Measurements from ENCODE around the gene USP54. TPM values are rescaled to one million over a fixed set of nuclear protein-coding genes. Genes with fewer than 3 reads are reported as not detected.

The USP54 gene
- total and polyA plus RNA-seq, 4 donors = 1.3 to 10.4 (median 6.3) TPM

DNA sequence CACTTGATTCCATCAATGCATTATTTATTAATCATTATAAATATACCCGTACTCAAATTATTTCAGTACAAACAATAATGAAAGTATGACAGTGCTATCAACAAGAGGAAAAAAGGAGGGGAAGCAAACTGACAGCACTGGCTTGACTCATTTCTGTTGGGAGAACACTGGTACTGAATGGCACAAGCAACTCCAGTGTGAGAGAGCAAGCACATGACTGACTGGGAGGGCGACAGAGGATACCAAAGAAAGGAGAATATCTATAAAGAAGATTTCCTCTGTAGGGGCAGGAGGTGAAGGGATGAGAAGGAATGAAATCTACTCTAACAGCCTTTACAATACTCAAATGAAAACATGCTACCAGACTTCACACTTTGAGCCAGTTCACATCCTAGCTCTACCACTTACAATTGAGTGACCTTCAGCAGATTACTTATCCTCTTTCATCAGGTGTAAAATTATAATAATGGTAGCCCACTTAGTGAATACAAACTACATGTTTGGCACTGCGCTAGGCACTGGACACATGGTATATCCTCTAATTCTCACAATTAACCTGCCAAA is 1.5 kb downstream of the USP54 start:
- no peak overlapping the region for H3K27ac ChIP-seq (ENCODE audit: low read depth in 1 of 2, low read length in 2 of 2)
- DNase-seq (ENCODE audit: low spot score) = no peak
- peaks cover 8 to 26% (median 23%) of the 10 kb centered on the region in 4 donors for H3K4me1 ChIP-seq (ENCODE audit: control insufficient read depth in 4 of 4, insufficient read depth in 4 of 4, low read length in 3 of 4)

More for the DNA sequence above, 1.5 kb downstream of the USP54 start:
- Histone ChIP-seq H3K9me3 (ENCODE audit: control insufficient read depth in 4 of 4, low read length in 3 of 4) (peaks cover 0 to 2% (median 0%) of the 10 kb centered on the region in 4 donors), H3K36me3 (ENCODE audit: control insufficient read depth in 4 of 4, insufficient read depth in 3 of 4, low read depth in 1 of 4, low read length in 3 of 4) (no peaks in the 10 kb centered on the region), H3K27me3 (ENCODE audit: control insufficient read depth in 4 of 4, insufficient read depth in 4 of 4, low read length in 3 of 4) (no peaks in the 10 kb centered on the region), H3K9ac (ENCODE audit: low read depth in 1 of 2, low read length in 2 of 2) (no peak overlapping the region), H3K4me3 (ENCODE audit: low read depth in 1 of 3, low read length in 3 of 3) (no peak overlapping the region)
- TF ChIP-seq HNF4G (IDR thresholded peaks at IDR 0.05) = no peak
- TF ChIP-seq HNF4A (conservative IDR thresholded peaks at IDR 0.05) = no peak
- TF ChIP-seq, protein P1, sequence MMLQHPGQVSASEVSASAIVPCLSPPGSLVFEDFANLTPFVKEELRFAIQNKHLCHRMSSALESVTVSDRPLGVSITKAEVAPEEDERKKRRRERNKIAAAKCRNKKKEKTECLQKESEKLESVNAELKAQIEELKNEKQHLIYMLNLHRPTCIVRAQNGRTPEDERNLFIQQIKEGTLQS (IDR thresholded peaks at IDR 0.05) = no peak
- TF ChIP-seq JUND (IDR thresholded peaks at IDR 0.05) = no peak
- TF ChIP-seq, protein P2, sequence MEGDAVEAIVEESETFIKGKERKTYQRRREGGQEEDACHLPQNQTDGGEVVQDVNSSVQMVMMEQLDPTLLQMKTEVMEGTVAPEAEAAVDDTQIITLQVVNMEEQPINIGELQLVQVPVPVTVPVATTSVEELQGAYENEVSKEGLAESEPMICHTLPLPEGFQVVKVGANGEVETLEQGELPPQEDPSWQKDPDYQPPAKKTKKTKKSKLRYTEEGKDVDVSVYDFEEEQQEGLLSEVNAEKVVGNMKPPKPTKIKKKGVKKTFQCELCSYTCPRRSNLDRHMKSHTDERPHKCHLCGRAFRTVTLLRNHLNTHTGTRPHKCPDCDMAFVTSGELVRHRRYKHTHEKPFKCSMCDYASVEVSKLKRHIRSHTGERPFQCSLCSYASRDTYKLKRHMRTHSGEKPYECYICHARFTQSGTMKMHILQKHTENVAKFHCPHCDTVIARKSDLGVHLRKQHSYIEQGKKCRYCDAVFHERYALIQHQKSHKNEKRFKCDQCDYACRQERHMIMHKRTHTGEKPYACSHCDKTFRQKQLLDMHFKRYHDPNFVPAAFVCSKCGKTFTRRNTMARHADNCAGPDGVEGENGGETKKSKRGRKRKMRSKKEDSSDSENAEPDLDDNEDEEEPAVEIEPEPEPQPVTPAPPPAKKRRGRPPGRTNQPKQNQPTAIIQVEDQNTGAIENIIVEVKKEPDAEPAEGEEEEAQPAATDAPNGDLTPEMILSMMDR (IDR thresholded peaks at IDR 0.05; ENCODE audit: low read depth, low read length, missing input control) = no peak
- no peak for TF ChIP-seq GABPA (IDR thresholded peaks at IDR 0.05 in 1 of 2, conservative IDR thresholded peaks at IDR 0.05 in 1 of 2)
- no peak for TF ChIP-seq FOXA2 (IDR thresholded peaks at IDR 0.05)
- TF ChIP-seq NR2F2 (IDR thresholded peaks at IDR 0.05) = no peak
- TF ChIP-seq RAD21 (IDR thresholded peaks at IDR 0.05) = no peak
- no peak for TF ChIP-seq EGR1 (IDR thresholded peaks at IDR 0.05; ENCODE audit: low read depth in 2 of 2)
- no peak for TF ChIP-seq FOXA1 (IDR thresholded peaks at IDR 0.05)
- TF ChIP-seq, protein P3, sequence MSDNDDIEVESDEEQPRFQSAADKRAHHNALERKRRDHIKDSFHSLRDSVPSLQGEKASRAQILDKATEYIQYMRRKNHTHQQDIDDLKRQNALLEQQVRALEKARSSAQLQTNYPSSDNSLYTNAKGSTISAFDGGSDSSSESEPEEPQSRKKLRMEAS (IDR thresholded peaks at IDR 0.05) = no peak
- no peak for TF ChIP-seq SP1 (IDR thresholded peaks at IDR 0.05)
- no peak for TF ChIP-seq TAF1 (conservative IDR thresholded peaks at IDR 0.05)
- TF ChIP-seq, protein P4, sequence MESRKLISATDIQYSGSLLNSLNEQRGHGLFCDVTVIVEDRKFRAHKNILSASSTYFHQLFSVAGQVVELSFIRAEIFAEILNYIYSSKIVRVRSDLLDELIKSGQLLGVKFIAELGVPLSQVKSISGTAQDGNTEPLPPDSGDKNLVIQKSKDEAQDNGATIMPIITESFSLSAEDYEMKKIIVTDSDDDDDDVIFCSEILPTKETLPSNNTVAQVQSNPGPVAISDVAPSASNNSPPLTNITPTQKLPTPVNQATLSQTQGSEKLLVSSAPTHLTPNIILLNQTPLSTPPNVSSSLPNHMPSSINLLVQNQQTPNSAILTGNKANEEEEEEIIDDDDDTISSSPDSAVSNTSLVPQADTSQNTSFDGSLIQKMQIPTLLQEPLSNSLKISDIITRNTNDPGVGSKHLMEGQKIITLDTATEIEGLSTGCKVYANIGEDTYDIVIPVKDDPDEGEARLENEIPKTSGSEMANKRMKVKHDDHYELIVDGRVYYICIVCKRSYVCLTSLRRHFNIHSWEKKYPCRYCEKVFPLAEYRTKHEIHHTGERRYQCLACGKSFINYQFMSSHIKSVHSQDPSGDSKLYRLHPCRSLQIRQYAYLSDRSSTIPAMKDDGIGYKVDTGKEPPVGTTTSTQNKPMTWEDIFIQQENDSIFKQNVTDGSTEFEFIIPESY (IDR thresholded peaks at IDR 0.05) = no peak
- TF ChIP-seq YY1 (IDR thresholded peaks at IDR 0.05) = no peak
- TF ChIP-seq, protein P5, sequence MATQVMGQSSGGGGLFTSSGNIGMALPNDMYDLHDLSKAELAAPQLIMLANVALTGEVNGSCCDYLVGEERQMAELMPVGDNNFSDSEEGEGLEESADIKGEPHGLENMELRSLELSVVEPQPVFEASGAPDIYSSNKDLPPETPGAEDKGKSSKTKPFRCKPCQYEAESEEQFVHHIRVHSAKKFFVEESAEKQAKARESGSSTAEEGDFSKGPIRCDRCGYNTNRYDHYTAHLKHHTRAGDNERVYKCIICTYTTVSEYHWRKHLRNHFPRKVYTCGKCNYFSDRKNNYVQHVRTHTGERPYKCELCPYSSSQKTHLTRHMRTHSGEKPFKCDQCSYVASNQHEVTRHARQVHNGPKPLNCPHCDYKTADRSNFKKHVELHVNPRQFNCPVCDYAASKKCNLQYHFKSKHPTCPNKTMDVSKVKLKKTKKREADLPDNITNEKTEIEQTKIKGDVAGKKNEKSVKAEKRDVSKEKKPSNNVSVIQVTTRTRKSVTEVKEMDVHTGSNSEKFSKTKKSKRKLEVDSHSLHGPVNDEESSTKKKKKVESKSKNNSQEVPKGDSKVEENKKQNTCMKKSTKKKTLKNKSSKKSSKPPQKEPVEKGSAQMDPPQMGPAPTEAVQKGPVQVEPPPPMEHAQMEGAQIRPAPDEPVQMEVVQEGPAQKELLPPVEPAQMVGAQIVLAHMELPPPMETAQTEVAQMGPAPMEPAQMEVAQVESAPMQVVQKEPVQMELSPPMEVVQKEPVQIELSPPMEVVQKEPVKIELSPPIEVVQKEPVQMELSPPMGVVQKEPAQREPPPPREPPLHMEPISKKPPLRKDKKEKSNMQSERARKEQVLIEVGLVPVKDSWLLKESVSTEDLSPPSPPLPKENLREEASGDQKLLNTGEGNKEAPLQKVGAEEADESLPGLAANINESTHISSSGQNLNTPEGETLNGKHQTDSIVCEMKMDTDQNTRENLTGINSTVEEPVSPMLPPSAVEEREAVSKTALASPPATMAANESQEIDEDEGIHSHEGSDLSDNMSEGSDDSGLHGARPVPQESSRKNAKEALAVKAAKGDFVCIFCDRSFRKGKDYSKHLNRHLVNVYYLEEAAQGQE (IDR thresholded peaks at IDR 0.05) = no peak
- no peak for TF ChIP-seq RXRA (IDR thresholded peaks at IDR 0.05)
- WGBS = 90% methylated on average over 3 of the region's 3 CpGs

All from liver (tissue), 9 donors.